Measurements from ENCODE around the gene CFDP1. TPM values are rescaled to one million over a fixed set of nuclear protein-coding genes. Genes with fewer than 3 reads are reported as not detected.

CFDP1 gene
- total and polyA plus RNA-seq, 2 donors (not counting 3 experiments of a cell fraction or from before 2014, with no cell fraction given) = 17.8 to 53.8 TPM

GRCh38 chr16:75244844-75245758 lies 188.2 kb downstream of the CFDP1 start:
- peak; percentile 94 for DNase-seq (ENCODE audit: low read depth, low spot score)
- no peaks in the 10 kb centered on the region for H3K9me1 ChIP-seq (replicated peaks; ENCODE audit: control insufficient read depth, extremely low read depth, insufficient read depth, low read length)
- H4K20me1 ChIP-seq (replicated peaks; ENCODE audit: control insufficient read depth, extremely low read depth, insufficient read depth, low read length) = no peaks in the 10 kb centered on the region
- H3K9me3 ChIP-seq (replicated peaks; ENCODE audit: control insufficient read depth, insufficient read depth, low read length) = no peaks in the 10 kb centered on the region
- H2AFZ ChIP-seq (ENCODE audit: low read depth, low read length) = no peak overlapping the region
- intact Hi-C loops (cut with micrococcal nuclease) (loop anchor here (1.0 to 2.0 kb wide), 9 partner anchors 8 to 158 kb away; no protein-coding TSS in a partner anchor), dilution Hi-C loops (cut with MboI; ENCODE audit: extremely low pct_ligation_motif_present, low sequenced_read_pairs) (no loop called here)
- H3K36me3 ChIP-seq (ENCODE audit: control insufficient read depth in 2 of 2, extremely low read depth in 1 of 2, insufficient read depth in 2 of 2, low read length in 2 of 2) = peaks cover 0 to 30% of the 10 kb centered on the region in 2 experiments
- peak overlapping the region; percentile 54 for H3K4me2 ChIP-seq (ENCODE audit: insufficient read depth, low read length)
- H3K27me3 ChIP-seq (ENCODE audit: control insufficient read depth in 2 of 2, insufficient read depth in 2 of 2, low read length in 2 of 2) = no peaks in the 10 kb centered on the region
- peak overlapping the region; percentile 92 for H3K27ac ChIP-seq (ENCODE audit: insufficient read depth, low read depth, low read length)
- H3K4me3 ChIP-seq (replicated peaks in 1 of 3; ENCODE audit: insufficient read depth in 1 of 3, low read depth in 1 of 3, low read length in 3 of 3) = peak overlapping the region in 1 of 3 experiments; percentile 5
- POLR2A ChIA-PET = interaction anchor here (0.8 to 2.1 kb wide), 7 partner anchors 9 to 189 kb away, joined by 3 to 14 read pairs (median 7); partner anchors contain the start of gene CFDP1
- FAIRE-seq = peak; percentile 92
- BruUV-seq (replicated peaks) = TSS peak; percentile 36
- TF ChIP-seq MYC (IDR thresholded peaks at IDR 0.05; ENCODE audit: low read depth, low read length) (peak; percentile 43), FOS (IDR thresholded peaks at IDR 0.05; ENCODE audit: borderline replicate concordance, insufficient read depth, low read length) (peak; percentile 83), POLR2AphosphoS5 (IDR thresholded peaks at IDR 0.05; ENCODE audit: insufficient read depth, low read depth, low read length) (peak; percentile 93), JUN (IDR thresholded peaks at IDR 0.05; ENCODE audit: borderline replicate concordance, insufficient read depth, insufficient read length, low read depth) (peak; percentile 90), CTCF (IDR thresholded peaks at IDR 0.05; ENCODE audit: extremely low read depth in 1 of 2, insufficient read depth in 1 of 2, low read depth in 1 of 2, low read length in 2 of 2) (no peak), GATA2 (IDR thresholded peaks at IDR 0.05; ENCODE audit: insufficient read depth, insufficient read length, low read depth, low read length) (peak; percentile 70), EZH2 (IDR thresholded peaks at IDR 0.05; ENCODE audit: borderline replicate concordance, low read depth, low read length, severe bottlenecking) (no peak), POLR2A (IDR thresholded peaks at IDR 0.05; ENCODE audit: low read depth, low read length) (peak; percentile 74)
- TF ChIP-seq, protein P1, sequence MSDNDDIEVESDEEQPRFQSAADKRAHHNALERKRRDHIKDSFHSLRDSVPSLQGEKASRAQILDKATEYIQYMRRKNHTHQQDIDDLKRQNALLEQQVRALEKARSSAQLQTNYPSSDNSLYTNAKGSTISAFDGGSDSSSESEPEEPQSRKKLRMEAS (IDR thresholded peaks at IDR 0.05; ENCODE audit: insufficient read depth, insufficient read length) = peak; percentile 77
- H3K9ac ChIP-seq (replicated peaks; ENCODE audit: extremely low read depth, insufficient read depth, low read length) = peak overlapping the region; percentile 87
- CTCF ChIA-PET = interaction anchor here (0.7 to 3.0 kb wide), 17 partner anchors 9 to 157 kb away, joined by 3 to 32 read pairs (median 5); no protein-coding TSS in a partner anchor
- peaks cover 96% of the 10 kb centered on the region for H3K79me2 ChIP-seq (ENCODE audit: control insufficient read depth, insufficient read depth, low read length)
- H3K4me1 ChIP-seq (ENCODE audit: control insufficient read depth, extremely low read depth, insufficient read depth, low read length) = peaks cover 66% of the 10 kb centered on the region
